K562 (cell line): Measurements from ENCODE around the gene FBXW10B. TPM values are rescaled to one million over a fixed set of nuclear protein-coding genes. Genes with fewer than 3 reads are reported as not detected.
"Not testable (repeated sequence)": the region's sequence is repeated elsewhere in the genome, so short reads cannot be mapped to it uniquely, and the experiment has no call there.

Experiments
- ATAC-seq: fragments of 200-7000 bp; cut with Tn5 transposase; 3 replicates; pipeline ENCODE4 v1.9.1; 2020; ENCODE audit warnings: moderate library complexity
- BruUV-seq: library from RNA; stranded (reverse); fragments of 400-500 nt; replicated peaks from 2 replicates; lab custom pipeline; 2021; lab: Mats Ljungman, UMichigan
- CTCF ChIA-PET: fragments of 300-600 bp; formaldehyde crosslinking; extraction: SDS; loops from one replicate; lab custom pipeline; 2021; ENCODE audit warnings: low intra/inter-chr PET ratio; lab: Yijun Ruan, JAX
- POLR2A ChIA-PET: fragments of 300-600, 350-650 bp; sonication (Branson Sonifier 250); formaldehyde crosslinking; extraction: SDS; loops from one replicate; lab custom pipeline; 2021; ENCODE audit warnings: antibody characterized with exemption, inconsistent platforms; lab: Yijun Ruan, JAX
- DNase-seq, 4 experiments: peaks; one replicate each; pipeline versions ENCODE4 v3.0.0 to v3.0.0-alpha.2; 2011 to 2018; ENCODE audit warnings: low spot score in 3 of 4, mixed read lengths in 3 of 4; ENCODE audit errors: extremely low read depth in 1 of 4
- FAIRE-seq: peaks from 2 replicates; lab custom pipeline; 2011; peaks lifted over from hg19 to GRCh38; lab: Jason Lieb, UNC
- H2AFZ ChIP-seq: 2 replicates; pipeline ENCODE4 v1.6.0; 2011; ENCODE audit warnings: low read depth, low read length, control low read depth, inconsistent platforms
- H3K27ac ChIP-seq: fragments of 200-600 bp; 3 replicates; pipeline ENCODE4 v1.8.0; 2011; ENCODE audit warnings: low read depth, mild to moderate bottlenecking, control low read depth, inconsistent platforms, low read length, moderate library complexity, mixed read lengths; ENCODE audit errors: extremely low read depth
- H3K27me3 ChIP-seq, 2 experiments: fragments of 300-600 bp in 1 of 2; 2 replicates in 1 of 2; 3 replicates in 1 of 2; pipeline versions ENCODE4 v1.6.0 to v1.8.0; 2011; ENCODE audit warnings: inconsistent platforms in 2 of 2, low read length in 2 of 2, mild to moderate bottlenecking in 1 of 2, mixed read lengths in 1 of 2, moderate library complexity in 1 of 2; ENCODE audit not compliant: control insufficient read depth in 2 of 2, insufficient read depth in 2 of 2
- H3K36me3 ChIP-seq: fragments of 300-600 bp; 3 replicates; pipeline ENCODE4 v1.8.0; 2011; ENCODE audit warnings: mild to moderate bottlenecking, low read length, inconsistent platforms; ENCODE audit not compliant: control insufficient read depth, insufficient read depth
- H3K4me1 ChIP-seq, 2 experiments: fragments of 200-600 bp in 1 of 2; replicated peaks in 1 of 2; 2 replicates in 1 of 2; 3 replicates in 1 of 2; pipeline versions ENCODE4 v1.5.1 to v1.8.0; 2011; ENCODE audit warnings: inconsistent platforms in 2 of 2, low read length in 2 of 2, mild to moderate bottlenecking in 1 of 2, mixed read lengths in 1 of 2, moderate library complexity in 1 of 2; ENCODE audit not compliant: control insufficient read depth in 2 of 2, insufficient read depth in 2 of 2
- H3K4me2 ChIP-seq: 2 replicates; pipeline ENCODE4 v1.6.1; 2011; ENCODE audit warnings: low read length, control low read depth, inconsistent platforms, mixed read lengths; ENCODE audit not compliant: insufficient read depth
- H3K4me3 ChIP-seq: fragments of 200-600 bp; sonication (generic), shearing (Covaris generic); 2 replicates; pipeline ENCODE4 v1.5.1; 2016; ENCODE audit warnings: control low read depth, inconsistent platforms
- H3K79me2 ChIP-seq: fragments of 200-600 bp; 3 replicates; pipeline ENCODE4 v1.8.0; 2011; ENCODE audit warnings: low read length, inconsistent platforms; ENCODE audit not compliant: control insufficient read depth, insufficient read depth
- H3K9ac ChIP-seq, 2 experiments: 2 replicates each; pipeline versions ENCODE4 v1.6.0 to v1.6.1; 2011; ENCODE audit warnings: low read depth in 2 of 2, low read length in 2 of 2, control low read depth in 1 of 2, inconsistent platforms in 1 of 2, mild to moderate bottlenecking in 1 of 2, mixed read lengths in 1 of 2; ENCODE audit not compliant: insufficient read depth in 1 of 2
- H3K9me1 ChIP-seq: one replicate; pipeline ENCODE4 v1.6.0; 2011; ENCODE audit warnings: inconsistent platforms, mild to moderate bottlenecking, low read length, moderate library complexity; ENCODE audit not compliant: control insufficient read depth, insufficient read depth
- H3K9me3 ChIP-seq: replicated peaks from 2 replicates; pipeline ENCODE4 v1.5.1; 2011; ENCODE audit warnings: low read depth, low read length, inconsistent platforms; ENCODE audit not compliant: control insufficient read depth, insufficient read depth
- H4K20me1 ChIP-seq: replicated peaks from 2 replicates; pipeline ENCODE4 v1.6.1; 2011; ENCODE audit warnings: low read length, inconsistent platforms, mixed read lengths; ENCODE audit not compliant: control insufficient read depth, insufficient read depth
- C11orf30 ChIP-seq: fragments of 450-650 bp; IDR thresholded peaks from 2 replicates; pipeline ENCODE4 v1.6.1; 2016; ENCODE audit warnings: low read depth, mild to moderate bottlenecking
- CBFA2T3 ChIP-seq: fragments of 450-650 bp; IDR thresholded peaks from 2 replicates; pipeline ENCODE4 v1.6.1; 2017
- KDM1A ChIP-seq, 2 experiments: fragments of 450-650 bp; IDR thresholded peaks; 2 replicates each; pipeline ENCODE4 v1.6.1; 2016; ENCODE audit warnings: mild to moderate bottlenecking in 2 of 2
- MAFG ChIP-seq: fragments of 450-650 bp; conservative IDR thresholded peaks from 2 replicates; pipeline ENCODE4 v1.6.1; 2016; ENCODE audit warnings: missing genetic modification characterization, missing compliant biosample characterization
- WGBS: fragments of 100-300 bp; shearing (Covaris generic); methylation state at CpG from one replicate; pipeline ENCODE4 v1.1.6; 2016; ENCODE audit warnings: low coverage, mixed read lengths; ENCODE audit not compliant: insufficient coverage; ENCODE audit errors: missing lambda C conversion rate; 5-methylcytosine and 5-hydroxymethylcytosine counted together
- in situ Hi-C: fragments of 300-500 bp; cut with MboI; formaldehyde crosslinking; loops from 4 replicates; pipeline ENCODE4 v1.15.0; 2018; ENCODE audit warnings: inconsistent platforms, mixed read lengths
- intact Hi-C: fragments of 100-400 bp; cut with micrococcal nuclease; formaldehyde crosslinking; loops from 2 replicates; pipeline ENCODE4 v1.14.2; 2022
- polyA plus RNA-seq, 8 experiments: library from polyadenylated mRNA; depleted of rRNA in 4 of 8; stranded (reverse) in 5 of 8; unstranded in 3 of 8; fragments of >200 nt; fragmentation: Nextera tagmentation in 2 of 8; fragmentation: Illumina TruSeq in 1 of 8; extraction: Ambion mirVana in 2 of 8; extraction: Trizol in 1 of 8; gene quantifications; 2 replicates each; pipeline versions ENCODE4 v1.2.1 to v1.2.3, GENCODE V29; 2011 to 2014; ENCODE audit warnings: inconsistent platforms in 1 of 8, missing spikeins in 1 of 8
- total RNA-seq, 7 experiments: library from RNA; depleted of rRNA in 6 of 7; stranded (reverse); fragments of >200 nt in 6 of 7; fragmentation: Illumina TruSeq in 2 of 7; extraction: Trizol in 2 of 7; gene quantifications; 2 replicates each; pipeline versions ENCODE4 v1.2.1 to v1.2.3, GENCODE V29; 2011 to 2021; ENCODE audit warnings: low replicate concordance in 1 of 7

The FBXW10B gene
- total and polyA plus RNA-seq, 9 of the 15 experiments (the other 6 are each of a cell fraction or from before 2014, with no cell fraction given) = 0.11 to 0.33 (median 0.16) TPM; not detected in 5

DNA sequence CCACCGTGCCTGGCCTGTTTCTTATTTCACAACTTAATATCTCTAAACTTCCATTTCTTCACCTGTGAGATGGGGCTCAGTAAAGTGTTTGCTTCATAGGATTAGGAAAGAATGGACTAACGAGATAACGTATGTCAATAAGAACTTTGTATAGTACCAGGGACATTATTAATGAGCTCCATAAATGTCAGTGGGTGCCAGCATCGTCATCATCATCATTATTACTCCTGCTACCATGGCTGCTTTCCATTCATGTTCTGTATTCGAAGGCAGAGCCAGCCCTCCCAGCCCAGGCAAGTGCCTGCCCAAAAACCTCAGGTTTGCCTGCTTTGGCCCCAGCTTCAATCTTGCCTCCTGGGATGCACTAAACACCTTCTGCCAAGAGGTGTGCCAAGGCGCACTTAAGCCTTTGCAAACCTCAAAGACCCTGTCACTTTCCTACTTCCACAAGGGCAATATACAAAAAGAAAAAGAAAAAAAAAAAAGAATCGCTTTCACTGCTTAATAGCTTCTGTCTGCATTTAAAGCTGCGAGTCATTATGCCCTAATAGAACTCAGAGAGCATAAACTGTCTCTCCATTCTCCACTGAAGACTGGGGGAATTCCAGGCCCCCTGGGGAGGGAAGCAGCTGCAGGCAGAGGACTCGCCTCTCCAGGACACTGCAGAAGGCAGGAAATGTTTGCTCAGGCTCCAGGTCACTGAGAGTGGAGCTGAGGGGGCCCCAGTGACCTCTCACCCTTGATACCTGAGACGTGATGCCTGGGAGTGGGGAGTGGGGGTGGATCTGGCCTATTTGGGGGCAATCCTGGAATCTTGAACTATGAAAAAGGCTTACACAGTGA is 25.8 kb upstream of the FBXW10B start:
- H3K9me1 ChIP-seq, H3K4me1 ChIP-seq, H3K9me3 ChIP-seq, H3K4me2 ChIP-seq, ATAC-seq, H4K20me1 ChIP-seq, H3K4me3 ChIP-seq, H3K27me3 ChIP-seq, H2AFZ ChIP-seq, in situ Hi-C loops, BruUV-seq, POLR2A ChIA-PET, H3K79me2 ChIP-seq, H3K9ac ChIP-seq, intact Hi-C loops, DNase-seq, FAIRE-seq, CTCF ChIA-PET, H3K36me3 ChIP-seq, H3K27ac ChIP-seq: not testable (repeated sequence)
- 76% methylated on average over 5 of the region's 10 CpGs for WGBS

DNA sequence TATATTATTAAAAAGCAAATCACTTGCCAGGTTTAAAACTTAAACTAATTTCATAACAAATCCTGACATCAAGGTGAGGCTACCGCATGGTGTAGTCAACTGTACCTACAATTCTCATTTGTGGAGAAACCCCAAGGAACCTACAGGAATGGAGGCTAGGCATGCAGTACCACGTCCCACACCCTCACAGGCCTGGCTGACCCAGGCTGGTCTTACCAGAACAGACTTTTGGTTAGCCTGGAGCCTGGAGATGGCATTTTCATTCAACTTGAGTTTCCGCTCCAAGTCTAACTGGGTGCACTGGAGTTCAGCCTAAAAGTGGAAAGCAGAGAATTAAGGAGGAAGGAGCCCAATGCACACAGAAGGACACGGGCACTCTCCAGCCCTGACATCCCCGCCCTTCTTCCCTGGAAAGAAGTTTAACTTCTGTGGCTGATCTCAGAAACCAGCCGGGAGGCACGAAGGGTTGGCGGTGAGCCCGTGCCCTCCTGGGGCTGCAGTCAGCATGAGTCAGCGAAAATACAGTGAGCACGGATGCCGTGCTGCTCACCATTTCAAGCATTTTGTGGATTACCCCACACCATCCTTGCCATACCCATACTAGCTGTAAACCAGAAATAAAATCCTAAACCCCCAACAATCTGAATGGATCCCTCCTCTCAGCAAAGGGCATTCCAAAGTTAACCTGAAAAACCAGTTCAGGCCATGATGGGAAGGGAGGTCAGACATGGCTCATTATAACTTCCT is 23.2 kb upstream of the FBXW10B start:
- CTCF ChIA-PET, H2AFZ ChIP-seq, H3K9ac ChIP-seq, H4K20me1 ChIP-seq, BruUV-seq, in situ Hi-C loops, H3K36me3 ChIP-seq, H3K4me2 ChIP-seq, H3K27me3 ChIP-seq, H3K79me2 ChIP-seq, H3K9me3 ChIP-seq, H3K4me3 ChIP-seq, intact Hi-C loops, POLR2A ChIA-PET, DNase-seq, H3K9me1 ChIP-seq, H3K4me1 ChIP-seq, H3K27ac ChIP-seq: not testable (repeated sequence)
- peak; percentile 66 for TF ChIP-seq C11orf30
- TF ChIP-seq CBFA2T3 = peak; percentile 42
- TF ChIP-seq KDM1A (IDR thresholded peaks at IDR 0.05) = 0 out of 4 replicates have a peak, but pooled peaks of 1 of the 2 experiments have one; percentile 18
- TF ChIP-seq MAFG (tag) = peak; percentile 39; the same call in 1 of the 2 replicates
- 100% methylated on average over 1 of the region's 12 CpGs for WGBS
- FAIRE-seq (peak; percentile 78), ATAC-seq (peak; percentile 66)

DNA sequence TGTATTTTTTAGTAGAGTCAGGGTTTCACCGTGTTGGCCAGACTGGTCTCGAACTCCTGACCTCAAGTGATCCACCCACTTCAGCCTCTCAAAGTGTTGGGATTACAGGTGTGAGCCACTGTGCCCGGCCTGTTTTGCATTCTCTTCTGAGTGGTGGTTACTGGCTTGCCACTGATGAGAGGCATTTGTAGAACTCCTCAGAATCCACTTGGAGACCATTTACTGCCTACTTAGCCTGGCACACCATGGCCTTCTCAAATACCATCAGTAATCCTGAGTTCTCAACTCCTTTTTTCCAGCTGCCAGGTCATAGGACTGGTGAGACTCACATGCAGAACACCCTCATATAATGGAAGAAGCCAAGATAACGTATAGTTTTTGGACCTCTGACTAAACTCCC is 22.5 kb upstream of the FBXW10B start:
- H3K9me3 ChIP-seq, FAIRE-seq, H3K27ac ChIP-seq, H3K4me3 ChIP-seq, POLR2A ChIA-PET, H2AFZ ChIP-seq, H4K20me1 ChIP-seq, H3K9me1 ChIP-seq, H3K27me3 ChIP-seq, H3K4me1 ChIP-seq, H3K9ac ChIP-seq, H3K36me3 ChIP-seq, H3K79me2 ChIP-seq, BruUV-seq, CTCF ChIA-PET, in situ Hi-C loops, ATAC-seq, intact Hi-C loops, H3K4me2 ChIP-seq, DNase-seq: not testable (repeated sequence)
- 89% methylated on average over 1 of the region's 4 CpGs for WGBS
